Amniotic stem cell (primary cell): ENCODE measurements around the gene GNPTAB.
"Not testable (repeated sequence)": the region's sequence is repeated elsewhere in the genome, so short reads cannot be mapped to it uniquely, and the experiment has no call there.

Experiments
- DNase-seq: peaks from one replicate; lab custom pipeline; 2025; lab: John Stamatoyannopoulos, UW

Gene GNPTAB

DNA sequence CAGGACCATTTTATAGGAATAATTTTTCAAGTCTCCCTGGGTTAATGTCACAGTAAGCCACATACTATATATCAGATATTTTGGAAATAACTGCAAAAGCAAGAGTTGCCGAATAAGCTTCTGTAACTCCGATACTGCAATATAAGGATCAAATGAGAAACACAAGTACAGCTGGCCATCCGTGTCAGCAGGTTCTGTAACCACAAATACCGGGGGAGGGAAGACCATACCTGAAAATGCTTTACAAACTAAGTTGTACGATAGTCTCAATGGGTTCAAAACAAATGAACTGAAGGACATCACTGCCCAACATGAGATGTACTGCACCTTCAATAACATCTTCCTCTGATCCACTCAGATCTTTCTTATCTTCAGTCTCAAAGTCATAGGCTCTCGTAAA is 93.3 kb downstream of the GNPTAB start:
- DNase-seq, result no peak

- DNase-seq, result not testable (repeated sequence)
These were observed 96.3 kb downstream of the GNPTAB start for GRCh38 chr12:101734482-101734881.

DNA sequence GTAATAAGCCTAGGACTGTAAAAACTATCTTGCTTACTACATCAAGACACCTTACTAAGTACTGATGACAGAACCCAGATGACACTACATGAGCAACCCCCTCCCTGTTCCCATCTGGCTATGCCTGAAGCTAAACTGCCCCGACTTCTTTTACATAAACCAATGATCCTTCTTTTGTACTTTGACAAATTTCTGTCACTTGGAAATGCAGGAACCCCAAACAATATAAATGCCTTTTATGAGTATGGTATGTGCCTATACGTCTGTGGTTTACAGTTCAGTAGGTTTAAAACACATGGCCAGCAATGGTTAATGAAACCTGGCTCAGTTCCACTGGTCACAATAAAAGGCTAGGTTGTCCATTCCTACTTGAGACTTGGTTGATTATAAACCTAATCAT is 97.6 kb downstream of the GNPTAB start:
- no peak for DNase-seq

DNA sequence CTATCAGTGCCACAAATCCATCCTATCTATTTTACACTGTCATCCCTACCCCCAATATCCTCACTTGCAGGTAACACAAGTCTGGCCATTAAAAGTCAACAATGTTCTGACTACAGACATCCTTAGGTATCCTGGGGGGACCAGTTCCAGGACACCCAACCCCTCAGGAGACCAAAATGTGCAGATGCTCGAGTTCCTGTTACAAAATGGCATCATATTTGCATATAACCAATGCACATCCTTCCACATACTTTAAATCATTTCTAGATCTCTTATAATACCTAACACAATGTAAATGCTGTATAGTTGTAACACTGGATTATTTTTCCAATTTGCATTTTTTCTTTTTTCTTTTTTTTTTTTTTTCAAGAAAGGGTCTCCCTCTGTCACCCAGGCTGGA is 98.4 kb downstream of the GNPTAB start:
- no peak for DNase-seq

DNA sequence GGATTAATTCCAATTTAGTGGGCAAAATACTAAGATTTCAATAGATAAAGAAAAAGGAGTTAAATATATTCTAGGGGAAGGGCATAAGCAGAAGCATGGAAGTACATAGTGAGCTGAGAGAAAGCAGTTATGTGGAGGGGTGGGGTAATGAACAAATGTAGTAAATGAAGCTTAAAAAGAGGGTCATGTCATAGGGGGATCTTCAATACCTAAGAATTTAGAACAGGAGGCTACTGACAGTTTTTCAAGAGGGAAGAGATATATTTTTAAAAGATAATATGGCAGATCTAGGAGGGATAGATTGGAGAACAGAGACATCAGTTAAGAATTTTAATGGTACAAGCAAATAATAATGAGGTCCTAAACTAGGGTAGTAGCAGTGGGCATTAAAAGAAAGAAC is 100.9 kb downstream of the GNPTAB start:
- DNase-seq, result no peak

GRCh38 chr12:101727098-101727497 is 103.7 kb downstream of the GNPTAB start:
- DNase-seq, result no peak

DNA sequence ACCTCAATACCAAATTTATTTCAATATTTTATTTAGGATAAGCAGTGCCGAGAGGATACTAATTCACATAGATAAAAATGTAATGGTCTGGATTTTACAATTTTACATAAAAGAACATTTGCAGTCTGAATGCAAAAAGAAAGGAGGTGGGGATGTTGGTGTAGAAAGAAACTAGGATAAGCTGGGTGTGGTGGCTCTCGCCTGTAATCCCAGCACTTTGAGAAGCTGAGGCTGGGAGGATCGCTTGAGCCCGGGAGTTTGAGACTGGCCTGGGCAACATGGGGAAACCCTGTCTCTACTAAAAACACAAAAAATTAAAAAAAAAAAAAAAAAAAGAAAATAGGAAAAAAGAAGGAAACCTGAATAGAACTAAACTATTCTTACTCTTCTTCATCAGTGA is 108.4 kb downstream of the GNPTAB start:
- no peak for DNase-seq

- DNase-seq, result no peak
These were observed 110.6 kb downstream of the GNPTAB start for GRCh38 chr12:101720118-101720517.

GRCh38 chr12:101719566-101719965 is 111.2 kb downstream of the GNPTAB start:
- no peak for DNase-seq

DNA sequence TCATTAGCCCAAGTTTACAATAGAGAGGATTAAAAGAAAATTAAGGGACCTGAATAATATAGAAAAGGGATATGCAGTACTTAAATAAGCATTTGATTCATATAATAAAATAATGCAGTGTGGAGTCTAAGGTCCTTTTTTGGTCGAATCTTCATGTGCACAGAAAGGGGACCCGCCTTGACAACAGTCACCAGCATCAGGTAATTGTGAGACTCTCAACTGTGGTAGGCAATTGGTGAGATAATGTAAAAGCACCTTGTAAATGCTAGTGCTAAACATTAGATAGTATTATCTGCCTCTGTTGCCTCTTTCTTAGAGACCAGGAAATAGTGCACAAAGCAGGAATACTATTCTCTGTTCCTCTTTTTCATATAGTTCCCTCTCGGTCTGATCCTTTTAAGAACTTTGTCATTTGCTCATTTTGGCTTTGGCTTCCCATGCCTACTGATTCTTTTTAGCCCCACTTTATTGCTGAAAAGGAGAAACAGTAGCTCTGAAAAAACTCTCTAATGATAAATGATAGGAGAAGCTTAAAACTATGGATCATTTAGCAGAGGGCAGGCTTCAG is 115.8 kb downstream of the GNPTAB start:
- no peak for DNase-seq

GRCh38 chr12:101713930-101714329 is 116.8 kb downstream of the GNPTAB start:
- DNase-seq, result no peak

DNA sequence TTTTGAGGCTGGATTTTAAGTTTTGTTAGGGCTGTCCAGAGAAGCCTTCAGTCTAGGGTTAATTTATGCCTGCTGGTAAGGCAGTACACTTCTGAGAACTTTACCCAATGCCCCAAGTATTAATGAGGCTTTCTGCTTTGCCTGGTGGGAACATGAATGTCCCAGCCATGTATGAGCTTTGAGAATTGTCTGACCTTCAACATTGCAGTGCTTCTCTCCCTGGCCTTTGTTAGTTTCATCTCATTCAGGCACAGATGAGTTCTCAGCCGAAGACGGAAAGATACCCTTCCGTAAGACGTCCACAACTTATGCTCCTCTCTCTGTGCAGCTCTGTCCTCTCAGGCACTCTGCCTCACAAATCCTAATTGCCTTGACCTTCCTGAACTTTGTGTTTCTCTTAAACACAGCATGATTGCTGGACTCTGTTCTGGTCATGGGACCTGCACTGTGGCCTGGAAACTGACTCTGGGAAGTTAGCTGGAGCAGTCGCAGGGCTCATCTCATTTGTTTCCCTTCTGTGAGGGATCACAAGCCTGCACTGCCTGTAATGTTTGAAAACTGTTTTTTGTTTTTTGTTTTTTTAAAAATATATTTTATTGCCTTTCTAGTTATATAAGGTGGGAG is 117.6 kb downstream of the GNPTAB start:
- DNase-seq, result no peak

DNA sequence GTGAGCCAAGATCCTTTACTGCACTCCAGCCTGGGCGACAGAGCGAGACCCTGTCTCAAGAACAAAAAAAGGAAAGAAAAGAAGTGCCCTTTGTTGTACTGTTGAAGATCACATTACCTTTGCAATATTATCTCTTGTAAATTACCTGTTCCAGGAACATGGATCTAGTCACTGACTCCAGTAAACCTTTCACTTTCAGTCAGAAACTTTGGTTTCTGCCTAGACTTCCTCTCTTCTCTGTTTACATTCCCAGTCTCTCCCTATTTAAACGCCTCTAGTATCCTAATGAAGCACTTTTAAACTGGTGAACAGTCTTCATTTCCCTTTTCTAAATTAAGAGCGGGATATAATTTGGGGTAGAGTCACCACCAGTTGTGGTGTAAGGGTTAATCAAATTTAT is 120.5 kb downstream of the GNPTAB start:
- no peak for DNase-seq

GRCh38 chr12:101707131-101707782 is 123.5 kb downstream of the GNPTAB start:
- DNase-seq, result no peak

DNA sequence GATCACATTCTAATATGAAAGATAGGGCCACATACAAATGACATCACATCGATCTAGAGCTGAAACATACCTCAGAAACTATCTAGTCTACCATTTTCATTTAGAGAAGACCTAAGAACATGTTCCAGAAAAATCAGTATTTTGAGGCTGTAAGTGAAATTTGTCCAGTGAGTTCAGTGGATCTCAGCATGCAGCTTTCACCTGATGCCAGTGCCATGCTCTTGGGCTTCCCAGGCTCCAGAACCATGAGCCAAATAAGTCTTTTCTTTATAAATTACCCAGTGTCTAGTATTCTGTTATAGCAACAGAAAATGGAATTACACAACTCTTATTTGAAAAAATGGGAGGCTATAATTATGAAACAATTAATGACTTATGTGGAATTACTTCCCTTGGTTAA is 124.4 kb downstream of the GNPTAB start:
- no peak for DNase-seq

DNA sequence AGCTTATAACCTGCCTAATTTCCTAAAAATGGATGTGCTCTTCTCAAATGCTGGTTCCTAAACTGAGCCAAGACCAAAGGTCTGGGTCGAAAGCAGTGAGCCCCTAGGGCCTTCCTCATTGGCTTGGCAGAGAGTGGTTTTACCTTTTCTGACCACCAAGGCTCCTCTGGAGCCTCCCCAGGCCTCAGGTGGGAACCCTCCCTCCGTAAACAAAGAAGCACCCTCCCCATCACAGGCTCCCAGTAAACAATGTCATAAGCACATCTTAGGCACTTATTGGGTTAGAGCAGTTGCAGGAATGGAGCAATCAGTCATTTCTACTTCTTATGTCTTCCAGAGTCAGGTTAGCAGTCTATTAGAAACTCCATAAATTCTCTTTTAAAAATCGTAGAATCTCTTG is 127.3 kb downstream of the GNPTAB start:
- DNase-seq, result no peak

DNA sequence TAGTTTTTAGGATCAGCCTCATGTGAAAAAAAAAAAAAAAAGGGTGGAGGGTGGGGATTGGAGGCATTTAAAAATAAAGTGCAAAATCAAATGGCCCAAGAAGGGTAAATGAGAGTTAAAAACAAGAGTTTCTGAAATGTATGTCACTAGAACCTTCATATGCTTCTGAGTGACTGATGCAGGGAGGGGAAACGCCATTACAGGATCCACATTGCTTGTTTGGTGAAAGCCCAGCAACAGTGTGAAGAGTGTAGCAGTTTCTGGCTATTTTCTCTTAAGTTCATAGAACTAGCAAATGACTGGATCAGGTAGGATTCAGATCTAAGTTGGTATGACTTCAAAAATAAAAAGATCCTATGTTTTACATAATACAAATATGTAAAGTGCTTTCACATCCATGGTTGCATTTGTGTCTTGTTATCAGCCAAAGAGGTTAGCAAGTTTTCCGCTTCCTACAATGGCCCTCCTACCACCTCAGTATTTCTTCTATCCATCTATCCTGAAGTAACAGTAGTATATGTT is 130.4 kb downstream of the GNPTAB start:
- DNase-seq, result no peak

- no peak for DNase-seq
These were observed 131.9 kb downstream of the GNPTAB start for GRCh38 chr12:101698800-101699347.

- no peak for DNase-seq
These were observed 132.6 kb downstream of the GNPTAB start for GRCh38 chr12:101697930-101698799.

DNA sequence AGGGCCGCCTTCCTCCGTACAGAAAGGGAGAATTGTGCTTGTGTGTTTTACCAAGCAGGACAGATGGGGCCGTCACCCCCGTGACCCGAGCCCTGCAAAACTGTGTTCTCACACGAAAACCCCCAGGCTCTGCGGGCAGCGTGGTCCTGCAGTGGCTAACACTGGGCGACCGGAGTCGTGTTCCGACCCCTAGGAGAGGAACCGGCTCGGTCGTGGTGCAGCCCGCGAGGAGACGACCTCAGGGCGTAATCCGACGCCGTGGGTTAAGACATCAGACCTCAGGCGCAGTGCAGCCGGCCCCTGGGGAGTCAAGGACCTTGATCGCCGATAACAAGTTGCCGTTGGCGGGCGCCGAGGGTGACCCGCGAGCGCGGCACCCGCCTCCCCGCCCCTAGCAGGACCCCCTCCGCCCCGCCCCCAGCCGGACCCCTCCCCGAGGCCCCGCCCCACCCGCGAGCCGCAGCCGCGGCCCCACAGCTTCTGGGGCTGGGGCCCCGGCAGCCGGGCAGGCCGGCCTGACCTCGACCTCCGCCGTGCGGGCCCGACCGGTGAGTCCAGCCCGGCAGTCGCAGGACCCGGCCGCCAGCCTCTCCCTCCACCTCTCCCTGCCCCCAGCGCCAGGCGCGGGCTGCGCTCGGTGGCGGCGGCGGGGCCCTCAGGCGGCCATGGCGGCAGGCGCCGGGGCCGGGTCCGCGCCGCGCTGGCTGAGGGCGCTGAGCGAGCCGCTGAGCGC is 133.4 kb downstream of the GNPTAB start, which contains the start of gene CHPT1:
Gene CHPT1, plus strand, starts transcription at position 444 of the 733 bp plus-strand sequence. Its CDS starts 222 bp downstream, at position 666.
- DNase-seq, result no peak
